CD4-positive, alpha-beta T cell treated with Interleukin-4 for 1 hour (primary cell): ENCODE data around the gene SMYD3.
"Not testable (repeated sequence)": the region's sequence is repeated elsewhere in the genome, so short reads cannot be mapped to it uniquely, and the experiment has no call there.

Experiments used
- DNase-seq, 2 donors: peaks; one replicate each; pipeline ENCODE4 v3.0.0-alpha.2; 2020 to 2022

Gene SMYD3

GRCh38 chr1:246343251-246343650, 163.8 kb downstream of the SMYD3 start:
- DNase-seq = no peak

GRCh38 chr1:246338546-246338945, 168.5 kb downstream of the SMYD3 start:
- no peak for DNase-seq

GRCh38 chr1:246338098-246338497, 169.0 kb downstream of the SMYD3 start:
- no peak for DNase-seq

- DNase-seq = no peak
These were observed 171.9 kb downstream of the SMYD3 start for GRCh38 chr1:246335151-246335550.

GRCh38 chr1:246333855-246334254, 173.2 kb downstream of the SMYD3 start:
- DNase-seq = no peak

GRCh38 chr1:246332078-246332477, 175.0 kb downstream of the SMYD3 start:
- no peak for DNase-seq

GRCh38 chr1:246329900-246330299, 177.2 kb downstream of the SMYD3 start:
- DNase-seq = peak in 1 of 2 donors; percentile 2

GRCh38 chr1:246329292-246329691, 177.8 kb downstream of the SMYD3 start:
- not testable (repeated sequence) for DNase-seq

- DNase-seq = no peak
These were observed 182.4 kb downstream of the SMYD3 start for GRCh38 chr1:246324711-246325110.

- not testable (repeated sequence) for DNase-seq
These were observed 183.0 kb downstream of the SMYD3 start for GRCh38 chr1:246324033-246324432.

- DNase-seq = no peak
These were observed 186.8 kb downstream of the SMYD3 start for GRCh38 chr1:246320286-246320685.

GRCh38 chr1:246319083-246319714, 187.9 kb downstream of the SMYD3 start:
- no peak for DNase-seq

GRCh38 chr1:246318622-246319021, 188.5 kb downstream of the SMYD3 start:
- DNase-seq = no peak

- DNase-seq = no peak
These were observed 189.1 kb downstream of the SMYD3 start for GRCh38 chr1:246318036-246318359.

GRCh38 chr1:246317332-246318035, 189.6 kb downstream of the SMYD3 start:
- no peak for DNase-seq

GRCh38 chr1:246311461-246311860, 195.6 kb downstream of the SMYD3 start:
- no peak for DNase-seq

- DNase-seq = no peak
These were observed 197.7 kb downstream of the SMYD3 start for GRCh38 chr1:246309247-246309884.

GRCh38 chr1:246308533-246309075, 198.5 kb downstream of the SMYD3 start:
- DNase-seq = no peak

GRCh38 chr1:246306415-246307037, 200.6 kb downstream of the SMYD3 start:
- DNase-seq = no peak

GRCh38 chr1:246304484-246305259, 202.4 kb downstream of the SMYD3 start:
- no peak for DNase-seq

GRCh38 chr1:246302711-246303317, 204.3 kb downstream of the SMYD3 start:
- no peak for DNase-seq

GRCh38 chr1:246302251-246302625, 204.8 kb downstream of the SMYD3 start:
- no peak for DNase-seq
